ENCODE data around the gene INPP5J. TPM values are rescaled to one million over a fixed set of nuclear protein-coding genes. Genes with fewer than 3 reads are reported as not detected.

The INPP5J gene
- total RNA-seq, 4 donors from 2014 or later, result 0.26 to 3.2 (median 2.5) TPM

GRCh38 chr22:31089160-31090100 lies 33.3 kb upstream of the INPP5J start:
- Histone ChIP-seq H3K36me3 (peaks cover 67% of the 10 kb centered on the region), H3K9me3 (no peaks in the 10 kb centered on the region), H3K27ac (peak overlapping the region; percentile 15), H3K4me1 (peaks cover 29% of the 10 kb centered on the region), H3K27me3 (no peaks in the 10 kb centered on the region), H3K4me3 (no peak overlapping the region)
- TF ChIP-seq POLR2AphosphoS5 (IDR thresholded peaks at IDR 0.05) (no peak), POLR2A (IDR thresholded peaks at IDR 0.05) (no peak), EP300 (IDR thresholded peaks at IDR 0.05) (no peak)
- TF ChIP-seq, protein P1, sequence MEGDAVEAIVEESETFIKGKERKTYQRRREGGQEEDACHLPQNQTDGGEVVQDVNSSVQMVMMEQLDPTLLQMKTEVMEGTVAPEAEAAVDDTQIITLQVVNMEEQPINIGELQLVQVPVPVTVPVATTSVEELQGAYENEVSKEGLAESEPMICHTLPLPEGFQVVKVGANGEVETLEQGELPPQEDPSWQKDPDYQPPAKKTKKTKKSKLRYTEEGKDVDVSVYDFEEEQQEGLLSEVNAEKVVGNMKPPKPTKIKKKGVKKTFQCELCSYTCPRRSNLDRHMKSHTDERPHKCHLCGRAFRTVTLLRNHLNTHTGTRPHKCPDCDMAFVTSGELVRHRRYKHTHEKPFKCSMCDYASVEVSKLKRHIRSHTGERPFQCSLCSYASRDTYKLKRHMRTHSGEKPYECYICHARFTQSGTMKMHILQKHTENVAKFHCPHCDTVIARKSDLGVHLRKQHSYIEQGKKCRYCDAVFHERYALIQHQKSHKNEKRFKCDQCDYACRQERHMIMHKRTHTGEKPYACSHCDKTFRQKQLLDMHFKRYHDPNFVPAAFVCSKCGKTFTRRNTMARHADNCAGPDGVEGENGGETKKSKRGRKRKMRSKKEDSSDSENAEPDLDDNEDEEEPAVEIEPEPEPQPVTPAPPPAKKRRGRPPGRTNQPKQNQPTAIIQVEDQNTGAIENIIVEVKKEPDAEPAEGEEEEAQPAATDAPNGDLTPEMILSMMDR (IDR thresholded peaks at IDR 0.05), result peak; percentile 36 to 70
- WGBS, result 100% methylated on average over 1 of the region's 9 CpGs
- DNase-seq (ENCODE audit: low spot score in 2 of 2), result no peak

DNA sequence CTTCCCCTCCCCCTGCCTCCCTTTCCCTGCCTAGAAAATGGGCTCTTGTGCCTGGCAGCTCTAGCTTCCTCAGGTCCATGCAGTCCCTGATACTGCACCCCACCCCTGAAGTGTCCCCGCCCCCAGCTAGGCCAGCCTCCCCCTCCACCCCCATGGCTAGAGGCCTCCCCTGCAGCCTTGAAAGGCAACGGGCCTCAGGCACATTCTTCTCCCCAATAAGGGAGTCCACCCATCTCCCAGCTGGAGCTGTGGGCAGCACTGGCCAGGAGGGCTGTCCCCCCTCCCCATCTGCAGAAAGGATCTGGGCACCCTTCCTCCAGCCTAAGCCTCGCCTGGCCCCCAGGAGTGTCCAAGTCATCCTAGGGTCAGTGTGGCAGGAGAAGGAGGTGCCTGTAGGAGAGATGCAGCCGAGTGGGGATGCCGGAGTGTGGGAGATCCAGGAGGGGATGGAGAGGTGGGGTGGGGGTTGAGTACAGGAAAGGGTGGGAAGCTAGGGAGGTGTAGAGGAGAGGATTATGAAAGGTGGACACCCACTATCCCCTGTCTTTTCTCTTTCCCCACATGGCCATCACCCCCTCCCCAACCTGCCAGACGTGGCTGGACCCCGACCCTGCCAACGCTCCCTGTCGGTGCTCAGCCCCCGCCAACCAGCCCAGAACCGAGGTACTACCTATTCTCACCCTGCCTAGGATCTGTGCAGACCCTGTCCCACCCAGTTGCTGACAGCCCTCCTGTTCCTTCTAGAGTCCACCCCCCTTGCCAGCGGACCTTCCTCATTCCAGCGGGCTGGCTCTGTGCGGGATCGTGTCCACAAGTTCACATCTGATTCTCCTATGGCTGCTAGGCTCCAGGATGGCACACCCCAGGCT lies 32.3 kb upstream of the INPP5J start:
- Histone ChIP-seq H3K4me1 (peaks cover 21% of the 10 kb centered on the region), H3K9me3 (no peaks in the 10 kb centered on the region), H3K36me3 (peaks cover 77% of the 10 kb centered on the region), H3K27ac (no peak overlapping the region), H3K4me3 (no peak overlapping the region), H3K27me3 (no peaks in the 10 kb centered on the region)
- DNase-seq (ENCODE audit: low spot score in 2 of 2), result no peak
- 94% methylated on average over 14 of the region's 15 CpGs for WGBS
- no peak for TF ChIP-seq EP300 (IDR thresholded peaks at IDR 0.05)
- TF ChIP-seq POLR2AphosphoS5 (IDR thresholded peaks at IDR 0.05), result no peak
- TF ChIP-seq POLR2A (IDR thresholded peaks at IDR 0.05), result no peak
- TF ChIP-seq, protein P1 (IDR thresholded peaks at IDR 0.05), result no peak

DNA sequence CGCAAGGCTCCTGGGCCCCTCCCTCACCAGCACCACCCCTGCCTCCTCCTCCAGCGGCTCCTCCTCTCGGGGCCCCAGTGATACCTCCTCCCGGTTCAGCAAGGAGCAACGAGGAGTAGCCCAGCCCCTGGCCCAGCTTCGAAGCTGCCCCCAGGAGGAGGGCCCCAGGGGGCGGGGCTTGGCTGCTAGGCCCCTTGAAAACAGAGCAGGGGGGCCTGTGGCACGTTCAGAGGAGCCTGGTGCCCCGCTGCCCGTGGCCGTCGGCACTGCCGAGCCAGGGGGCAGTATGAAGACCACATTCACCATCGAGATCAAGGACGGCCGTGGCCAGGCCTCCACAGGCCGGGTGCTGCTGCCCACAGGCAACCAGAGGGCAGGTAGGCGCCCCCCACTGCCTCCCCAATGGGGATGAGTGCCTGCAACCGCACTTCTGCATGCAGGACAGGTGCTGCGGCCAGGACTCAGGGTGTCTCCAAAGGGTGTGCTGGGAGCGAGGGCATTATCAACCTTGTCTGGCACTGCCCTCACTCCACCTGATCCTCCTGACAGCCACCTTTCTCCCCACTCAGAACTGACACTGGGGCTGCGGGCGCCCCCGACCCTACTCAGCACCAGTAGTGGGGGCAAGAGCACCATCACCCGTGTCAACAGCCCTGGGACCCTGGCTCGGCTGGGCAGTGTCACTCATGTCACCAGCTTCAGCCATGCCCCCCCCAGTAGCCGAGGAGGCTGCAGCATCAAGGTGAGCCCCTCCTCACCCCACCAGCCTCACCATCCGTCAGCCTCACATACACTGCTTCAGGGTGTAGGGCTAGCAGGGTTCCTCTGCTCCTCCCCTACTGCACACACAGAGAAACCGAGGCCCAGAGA lies 31.4 kb upstream of the INPP5J start:
- Histone ChIP-seq H3K36me3 (peaks cover 86% of the 10 kb centered on the region), H3K9me3 (no peaks in the 10 kb centered on the region), H3K27me3 (no peaks in the 10 kb centered on the region), H3K4me3 (no peak overlapping the region), H3K4me1 (peaks cover 12% of the 10 kb centered on the region), H3K27ac (no peak overlapping the region)
- WGBS, result 86% methylated on average over 16 of the region's 29 CpGs
- DNase-seq (ENCODE audit: low spot score in 2 of 2), result no peak
- TF ChIP-seq, protein P1 (IDR thresholded peaks at IDR 0.05), result no peak
- TF ChIP-seq EP300 (IDR thresholded peaks at IDR 0.05) (no peak), POLR2A (IDR thresholded peaks at IDR 0.05) (no peak), POLR2AphosphoS5 (IDR thresholded peaks at IDR 0.05) (no peak)

- no peaks in the 10 kb centered on the region for H3K27me3 ChIP-seq
- peaks cover 94% of the 10 kb centered on the region for H3K36me3 ChIP-seq
- no peak for DNase-seq (ENCODE audit: low spot score in 2 of 2)
- H3K4me3 ChIP-seq, result no peak overlapping the region
- no peak overlapping the region for H3K27ac ChIP-seq
- no peaks in the 10 kb centered on the region for H3K9me3 ChIP-seq
- peaks cover 4% of the 10 kb centered on the region for H3K4me1 ChIP-seq
- TF ChIP-seq POLR2A (IDR thresholded peaks at IDR 0.05), result no peak
- no peak for TF ChIP-seq EP300 (IDR thresholded peaks at IDR 0.05)
- TF ChIP-seq, protein P1 (IDR thresholded peaks at IDR 0.05), result no peak
- TF ChIP-seq POLR2AphosphoS5 (IDR thresholded peaks at IDR 0.05), result no peak
- 92% methylated on average over 5 of the region's 9 CpGs for WGBS
These were observed 30.6 kb upstream of the INPP5J start for GRCh38 chr22:31092161-31092560.
